Vagina (tissue), 2 donors: ENCODE results near the gene ZNF407. TPM values are rescaled to one million over a fixed set of nuclear protein-coding genes. Genes with fewer than 3 reads are reported as not detected.

Experiments
- DNase-seq, 2 donors: peaks; one replicate each; pipeline ENCODE4 v3.0.0-alpha.2; 2017; ENCODE audit errors: extremely low spot score in 2 of 2
- H3K27ac ChIP-seq: fragments of 200-600 bp; sonication (generic); one replicate; pipeline ENCODE4 v1.5.1; 2019
- H3K27me3 ChIP-seq: fragments of 200-600 bp; sonication (generic); one replicate; pipeline ENCODE4 v1.5.1; 2019
- H3K36me3 ChIP-seq, 2 donors: fragments of 200-600 bp; sonication (generic); one replicate each; pipeline ENCODE4 v1.5.1; 2017 to 2019
- H3K4me1 ChIP-seq: fragments of 200-600 bp; sonication (generic); one replicate; pipeline ENCODE4 v1.5.1; 2019
- H3K4me3 ChIP-seq, 2 donors: fragments of 200-600 bp; sonication (generic); 1 replicate in 1 of 2; 2 replicates in 1 of 2; pipeline ENCODE4 v1.5.1; 2016 to 2019
- H3K9me3 ChIP-seq: fragments of 200-600 bp; sonication (generic); one replicate; pipeline ENCODE4 v1.5.1; 2019
- POLR2A ChIP-seq, 2 donors: fragments of 450-650 bp; IDR thresholded peaks; one replicate each; pipeline ENCODE4 v1.6.1; 2017; ENCODE audit warnings: antibody characterized with exemption in 2 of 2, mild to moderate bottlenecking in 2 of 2, moderate library complexity in 2 of 2
- POLR2AphosphoS5 ChIP-seq, 2 donors: sonication (generic); formaldehyde crosslinking; IDR thresholded peaks; one replicate each; pipeline ENCODE4 v1.9.0; 2017; ENCODE audit warnings: antibody characterized with exemption in 2 of 2, mild to moderate bottlenecking in 2 of 2, low read depth in 1 of 2; ENCODE audit not compliant: insufficient read depth in 1 of 2
- intact Hi-C: fragments of 100-400 bp; cut with DNase I; formaldehyde crosslinking; loops from one replicate; pipeline ENCODE4 v1.15.1; 2023
- total RNA-seq: library from RNA; depleted of rRNA; stranded (reverse); fragments of >200 nt; gene quantifications from one replicate; pipeline ENCODE4 v1.2.3, GENCODE V29; 2016
- TF ChIP-seq, protein P1 (sequence below), 3 experiments: fragments of 450-650 bp in 2 of 3; fragments of 200-600 bp in 1 of 3; sonication (generic) in 1 of 3; IDR thresholded peaks; one replicate each; pipeline ENCODE4 v1.5.1; 2017 to 2019; ENCODE audit warnings: antibody characterized with exemption in 3 of 3, mild to moderate bottlenecking in 2 of 3, moderate library complexity in 2 of 3

ZNF407 gene
- total RNA-seq, 1 donor from 2014 or later = 15.5 TPM

DNA sequence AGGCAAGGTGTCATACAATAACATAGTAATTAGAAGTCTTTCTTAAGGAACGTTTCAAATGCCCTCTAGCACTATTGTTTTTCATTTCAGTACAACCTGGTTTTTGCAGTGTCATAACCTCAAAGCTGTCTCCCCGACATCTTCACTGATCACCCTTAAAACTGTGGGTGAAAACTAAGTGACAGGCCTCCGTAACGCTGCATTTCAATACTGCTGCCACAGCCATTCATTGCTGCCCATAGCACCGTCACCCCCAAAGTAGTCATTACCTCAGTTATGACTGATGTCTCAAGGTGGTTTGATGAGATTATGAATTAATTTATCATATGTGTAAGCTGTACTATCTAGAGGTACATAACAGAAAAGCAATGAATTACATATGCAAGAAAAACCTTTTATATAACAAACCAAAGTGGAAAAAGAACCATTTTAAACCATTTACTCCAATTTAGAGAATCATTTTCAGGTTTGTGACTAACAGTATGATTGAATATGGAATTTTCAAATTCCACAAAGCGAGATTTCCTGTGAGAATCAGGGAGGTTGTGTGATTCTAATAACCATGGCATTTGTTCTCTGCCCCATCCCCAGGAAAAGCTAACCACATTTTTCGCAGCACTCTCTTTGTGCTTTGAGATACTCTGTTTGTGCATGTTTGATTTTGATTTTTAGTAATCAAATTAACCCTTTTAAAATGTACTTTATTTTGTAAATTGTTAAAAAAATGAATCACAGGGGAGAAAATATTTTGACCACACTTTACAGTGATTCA lies 348.3 kb downstream of the ZNF407 start:
- Histone ChIP-seq H3K36me3 (no peaks in the 10 kb centered on the region), H3K27me3 (no peaks in the 10 kb centered on the region), H3K27ac (no peak overlapping the region), H3K4me1 (peaks cover 11% of the 10 kb centered on the region), H3K9me3 (no peaks in the 10 kb centered on the region), H3K4me3 (no peak overlapping the region)
- TF ChIP-seq POLR2A (IDR thresholded peaks at IDR 0.05) (no peak), POLR2AphosphoS5 (IDR thresholded peaks at IDR 0.05; ENCODE audit: insufficient read depth in 1 of 2, low read depth in 1 of 2) (no peak)
- TF ChIP-seq, protein P1, sequence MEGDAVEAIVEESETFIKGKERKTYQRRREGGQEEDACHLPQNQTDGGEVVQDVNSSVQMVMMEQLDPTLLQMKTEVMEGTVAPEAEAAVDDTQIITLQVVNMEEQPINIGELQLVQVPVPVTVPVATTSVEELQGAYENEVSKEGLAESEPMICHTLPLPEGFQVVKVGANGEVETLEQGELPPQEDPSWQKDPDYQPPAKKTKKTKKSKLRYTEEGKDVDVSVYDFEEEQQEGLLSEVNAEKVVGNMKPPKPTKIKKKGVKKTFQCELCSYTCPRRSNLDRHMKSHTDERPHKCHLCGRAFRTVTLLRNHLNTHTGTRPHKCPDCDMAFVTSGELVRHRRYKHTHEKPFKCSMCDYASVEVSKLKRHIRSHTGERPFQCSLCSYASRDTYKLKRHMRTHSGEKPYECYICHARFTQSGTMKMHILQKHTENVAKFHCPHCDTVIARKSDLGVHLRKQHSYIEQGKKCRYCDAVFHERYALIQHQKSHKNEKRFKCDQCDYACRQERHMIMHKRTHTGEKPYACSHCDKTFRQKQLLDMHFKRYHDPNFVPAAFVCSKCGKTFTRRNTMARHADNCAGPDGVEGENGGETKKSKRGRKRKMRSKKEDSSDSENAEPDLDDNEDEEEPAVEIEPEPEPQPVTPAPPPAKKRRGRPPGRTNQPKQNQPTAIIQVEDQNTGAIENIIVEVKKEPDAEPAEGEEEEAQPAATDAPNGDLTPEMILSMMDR (IDR thresholded peaks at IDR 0.05) = no peak
- intact Hi-C loops = no loop called here
- no peak for DNase-seq

GRCh38 chr18:74946646-74947375 lies 349.1 kb downstream of the ZNF407 start:
- TF ChIP-seq, protein P1 (IDR thresholded peaks at IDR 0.05) = no peak
- TF ChIP-seq POLR2AphosphoS5 (IDR thresholded peaks at IDR 0.05; ENCODE audit: insufficient read depth in 1 of 2, low read depth in 1 of 2) = no peak
- Histone ChIP-seq H3K9me3 (no peaks in the 10 kb centered on the region), H3K4me1 (peaks cover 15% of the 10 kb centered on the region), H3K27me3 (no peaks in the 10 kb centered on the region), H3K36me3 (no peaks in the 10 kb centered on the region), H3K4me3 (no peak overlapping the region), H3K27ac (no peak overlapping the region)
- no peak for DNase-seq
- intact Hi-C loops = no loop called here

DNA sequence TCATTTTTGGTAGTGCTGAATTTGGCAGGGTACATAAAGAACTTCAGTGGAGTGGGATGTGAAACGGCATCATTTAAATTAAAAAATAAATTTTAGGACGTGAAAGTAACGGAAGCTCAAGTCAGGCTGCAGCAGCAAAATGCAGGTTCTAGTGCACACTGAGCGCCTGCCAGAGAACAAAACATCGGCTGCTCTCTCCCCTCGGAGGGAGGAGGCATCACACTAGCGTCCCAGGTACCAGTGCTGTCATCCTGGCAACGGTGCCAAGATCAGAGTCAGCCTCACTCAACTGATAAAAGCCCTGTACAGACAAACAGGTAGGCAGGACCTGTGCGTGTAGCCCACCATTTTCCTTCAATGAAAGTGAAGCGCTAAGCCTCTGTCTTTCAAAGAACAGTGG lies 349.7 kb downstream of the ZNF407 start:
- Histone ChIP-seq H3K27me3 (no peaks in the 10 kb centered on the region), H3K4me3 (no peak overlapping the region), H3K27ac (no peak overlapping the region), H3K36me3 (no peaks in the 10 kb centered on the region), H3K9me3 (no peaks in the 10 kb centered on the region), H3K4me1 (peaks cover 15% of the 10 kb centered on the region)
- TF ChIP-seq POLR2AphosphoS5 (IDR thresholded peaks at IDR 0.05; ENCODE audit: insufficient read depth in 1 of 2, low read depth in 1 of 2) (no peak), POLR2A (IDR thresholded peaks at IDR 0.05) (no peak)
- TF ChIP-seq, protein P1 (IDR thresholded peaks at IDR 0.05) = no peak
- intact Hi-C loops = no loop called here
- no peak for DNase-seq

DNA sequence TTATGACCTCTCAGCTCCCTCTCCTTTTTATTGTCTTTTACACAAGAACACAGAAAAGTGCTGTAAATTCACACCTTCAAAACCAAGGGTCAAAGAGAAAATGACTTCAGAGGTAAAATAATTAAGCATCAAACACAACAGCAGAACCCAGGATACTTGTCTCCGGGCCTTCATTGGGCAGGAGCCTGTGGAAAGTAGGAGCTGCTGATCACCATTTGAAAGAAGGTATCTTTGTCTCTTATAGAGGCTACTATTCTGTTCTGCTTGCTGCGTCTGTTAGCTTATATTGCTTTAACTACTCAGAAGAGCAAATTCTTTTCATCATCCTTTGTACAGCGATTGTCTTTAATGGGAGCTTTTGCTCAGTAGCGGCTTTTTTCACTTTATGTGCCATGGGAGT lies 350.2 kb downstream of the ZNF407 start:
- intact Hi-C loops = no loop called here
- Histone ChIP-seq H3K27me3 (no peaks in the 10 kb centered on the region), H3K4me3 (no peak overlapping the region), H3K27ac (no peak overlapping the region), H3K9me3 (no peaks in the 10 kb centered on the region), H3K4me1 (peaks cover 15% of the 10 kb centered on the region), H3K36me3 (no peaks in the 10 kb centered on the region)
- no peak for DNase-seq
- TF ChIP-seq POLR2AphosphoS5 (IDR thresholded peaks at IDR 0.05; ENCODE audit: insufficient read depth in 1 of 2, low read depth in 1 of 2) (no peak), POLR2A (IDR thresholded peaks at IDR 0.05) (no peak)
- TF ChIP-seq, protein P1 (IDR thresholded peaks at IDR 0.05) = no peak

GRCh38 chr18:74949611-74950010 lies 351.9 kb downstream of the ZNF407 start:
- H3K9me3 ChIP-seq = no peaks in the 10 kb centered on the region
- H3K4me3 ChIP-seq = no peak overlapping the region
- DNase-seq = no peak
- peaks cover 15% of the 10 kb centered on the region for H3K4me1 ChIP-seq
- TF ChIP-seq POLR2AphosphoS5 (IDR thresholded peaks at IDR 0.05; ENCODE audit: insufficient read depth in 1 of 2, low read depth in 1 of 2) = no peak
- no peak for TF ChIP-seq POLR2A (IDR thresholded peaks at IDR 0.05)
- TF ChIP-seq, protein P1 (IDR thresholded peaks at IDR 0.05) = no peak
- H3K27me3 ChIP-seq = no peaks in the 10 kb centered on the region
- intact Hi-C loops = loop anchor here (10.0 kb wide), 1 partner anchor 1985 kb away; no protein-coding TSS in a partner anchor
- H3K27ac ChIP-seq = no peak overlapping the region
- H3K36me3 ChIP-seq = no peaks in the 10 kb centered on the region
